Spleen (tissue), 11 donors: Measurements from ENCODE around the gene BOD1L1. TPM values are rescaled to one million over a fixed set of nuclear protein-coding genes. Genes with fewer than 3 reads are reported as not detected.
A peak's percentile ranks its signal among the peaks of the same experiment; 100 is the strongest.

Experiments used
- DNase-seq: peaks from one replicate; pipeline ENCODE4 v3.0.0-alpha.2; 2020
- H3K27ac ChIP-seq, 8 donors: fragments of 200-600 bp; sonication (generic) in 7 of 8; 1 replicate in 4 of 8; 2 replicates in 4 of 8; pipeline versions ENCODE4 v1.5.0 to v1.8.0; 2016 to 2021; ENCODE audit warnings: inconsistent platforms in 4 of 8, mild to moderate bottlenecking in 4 of 8, moderate library complexity in 1 of 8
- H3K27me3 ChIP-seq, 7 donors: fragments of 200-600 bp; sonication (generic) in 6 of 7; replicated peaks in 1 of 7; 1 replicate in 4 of 7; 2 replicates in 3 of 7; pipeline versions ENCODE4 v1.5.0 to v1.8.0; 2016 to 2021; ENCODE audit warnings: inconsistent platforms in 3 of 7, mild to moderate bottlenecking in 1 of 7
- H3K36me3 ChIP-seq, 6 donors: fragments of 200-600 bp; sonication (generic) in 5 of 6; 1 replicate in 4 of 6; 2 replicates in 2 of 6; pipeline versions ENCODE4 v1.5.0 to v1.8.0; 2016 to 2021; ENCODE audit warnings: inconsistent platforms in 2 of 6
- H3K4me1 ChIP-seq, 6 donors: fragments of 200-600 bp; sonication (generic) in 5 of 6; 1 replicate in 3 of 6; 2 replicates in 3 of 6; pipeline versions ENCODE4 v1.5.0 to v1.8.0; 2016 to 2021; ENCODE audit warnings: inconsistent platforms in 3 of 6
- H3K4me3 ChIP-seq, 8 donors: fragments of 200-600 bp; sonication (generic) in 7 of 8; 1 replicate in 4 of 8; 2 replicates in 4 of 8; pipeline versions ENCODE4 v1.5.0 to v1.8.0; 2016 to 2021; ENCODE audit warnings: inconsistent platforms in 4 of 8, mild to moderate bottlenecking in 4 of 8, moderate library complexity in 2 of 8
- H3K9me3 ChIP-seq, 8 donors: fragments of 200-600 bp; sonication (generic) in 7 of 8; 1 replicate in 4 of 8; 2 replicates in 4 of 8; pipeline versions ENCODE4 v1.5.0 to v1.8.0; 2016 to 2021; ENCODE audit warnings: inconsistent platforms in 4 of 8
- POLR2A ChIP-seq, 3 donors: fragments of 450-650 bp; IDR thresholded peaks; one replicate each; pipeline ENCODE4 v1.5.1; 2017; ENCODE audit warnings: antibody characterized with exemption in 3 of 3, mild to moderate bottlenecking in 1 of 3
- POLR2AphosphoS5 ChIP-seq, 3 donors: sonication (generic); formaldehyde crosslinking; IDR thresholded peaks; one replicate each; pipeline ENCODE4 v1.5.1; 2017; ENCODE audit warnings: antibody characterized with exemption in 3 of 3
- WGBS, 5 donors: extraction: QIAGEN DNeasy Blood & Tissue Kit in 3 of 5; methylation state at CpG; one replicate each; pipeline versions ENCODE4 v1.1.5 to v1.1.7; 2013 to 2018; 5-methylcytosine and 5-hydroxymethylcytosine counted together
- intact Hi-C: fragments of 100-400 bp; cut with DNase I; formaldehyde crosslinking; loops from one replicate; pipeline ENCODE4 v1.15.0; 2023; ENCODE audit warnings: low total_unique reads
- polyA plus RNA-seq, 3 donors: library from polyadenylated mRNA; stranded (reverse); fragments of 200-250 nt; gene quantifications; one replicate each; pipeline ENCODE4 v1.2.1, GENCODE V29; 2013
- total RNA-seq, 7 donors: library from RNA; depleted of rRNA in 3 of 7; stranded (reverse); fragments of >200 nt in 3 of 7; fragmentation: NEBNext Ultra II Directional in 4 of 7; extraction: Animal tissue kit (Norgen Biotek cat#: 25700) in 4 of 7; gene quantifications; one replicate each; pipeline versions ENCODE4 v1.1.0 to v1.2.1, GENCODE V29; 2016 to 2021
- TF ChIP-seq, protein P1 (sequence below), 11 experiments: fragments of 200-600 bp in 7 of 11; fragments of 450-650 bp in 4 of 11; sonication (generic) in 4 of 11; IDR thresholded peaks in 8 of 11; conservative IDR thresholded peaks in 3 of 11; 1 replicate in 7 of 11; 2 replicates in 4 of 11; pipeline versions ENCODE4 v1.4.0 to v1.8.0; 2016 to 2021; ENCODE audit warnings: antibody characterized with exemption in 11 of 11, inconsistent platforms in 4 of 11, mild to moderate bottlenecking in 1 of 11
- donor health status: healthy with polysubstance abuse.
- donor health status: DM: no; HTN: no; CAD: no; lungs with moderate emphysema.
- donor health status: DM: no; HTN: no; CAD: no.
- donor health status: Bipolar disorder and iron deficiency.
- donor health status: healthy.
- donor health status: DM: no; HTN: no; CAD: no.
- donor health status: DM: yes; HTN: yes; CAD: no.

BOD1L1 gene
- total and polyA plus RNA-seq, 10 donors, result 16.2 to 83.3 (median 69.4) TPM

- intact Hi-C loops, result no loop called here
- H3K4me3 ChIP-seq, result no peak overlapping the region
- peaks cover 4 to 31% (median 16%) of the 10 kb centered on the region in 6 donors for H3K4me1 ChIP-seq
- peaks cover 0 to 100% (median 70%) of the 10 kb centered on the region in 6 donors for H3K36me3 ChIP-seq
- no peak for DNase-seq
- H3K27ac ChIP-seq, result peak overlapping the region in 1 of 8 donors; percentile 82
- no peaks in the 10 kb centered on the region for H3K27me3 ChIP-seq
- no peaks in the 10 kb centered on the region for H3K9me3 ChIP-seq
- TF ChIP-seq, protein P1, sequence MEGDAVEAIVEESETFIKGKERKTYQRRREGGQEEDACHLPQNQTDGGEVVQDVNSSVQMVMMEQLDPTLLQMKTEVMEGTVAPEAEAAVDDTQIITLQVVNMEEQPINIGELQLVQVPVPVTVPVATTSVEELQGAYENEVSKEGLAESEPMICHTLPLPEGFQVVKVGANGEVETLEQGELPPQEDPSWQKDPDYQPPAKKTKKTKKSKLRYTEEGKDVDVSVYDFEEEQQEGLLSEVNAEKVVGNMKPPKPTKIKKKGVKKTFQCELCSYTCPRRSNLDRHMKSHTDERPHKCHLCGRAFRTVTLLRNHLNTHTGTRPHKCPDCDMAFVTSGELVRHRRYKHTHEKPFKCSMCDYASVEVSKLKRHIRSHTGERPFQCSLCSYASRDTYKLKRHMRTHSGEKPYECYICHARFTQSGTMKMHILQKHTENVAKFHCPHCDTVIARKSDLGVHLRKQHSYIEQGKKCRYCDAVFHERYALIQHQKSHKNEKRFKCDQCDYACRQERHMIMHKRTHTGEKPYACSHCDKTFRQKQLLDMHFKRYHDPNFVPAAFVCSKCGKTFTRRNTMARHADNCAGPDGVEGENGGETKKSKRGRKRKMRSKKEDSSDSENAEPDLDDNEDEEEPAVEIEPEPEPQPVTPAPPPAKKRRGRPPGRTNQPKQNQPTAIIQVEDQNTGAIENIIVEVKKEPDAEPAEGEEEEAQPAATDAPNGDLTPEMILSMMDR (IDR thresholded peaks at IDR 0.05 in 8 of 11, conservative IDR thresholded peaks at IDR 0.05 in 3 of 11), result no peak
- no peak for TF ChIP-seq POLR2AphosphoS5 (IDR thresholded peaks at IDR 0.05)
- TF ChIP-seq POLR2A (IDR thresholded peaks at IDR 0.05), result no peak
- 84 to 94% (median 88%) methylated on average over 5 of the region's 5 CpGs for WGBS, 5 donors
These were observed 28.4 kb downstream of the BOD1L1 start for GRCh38 chr4:13599159-13599558.

DNA sequence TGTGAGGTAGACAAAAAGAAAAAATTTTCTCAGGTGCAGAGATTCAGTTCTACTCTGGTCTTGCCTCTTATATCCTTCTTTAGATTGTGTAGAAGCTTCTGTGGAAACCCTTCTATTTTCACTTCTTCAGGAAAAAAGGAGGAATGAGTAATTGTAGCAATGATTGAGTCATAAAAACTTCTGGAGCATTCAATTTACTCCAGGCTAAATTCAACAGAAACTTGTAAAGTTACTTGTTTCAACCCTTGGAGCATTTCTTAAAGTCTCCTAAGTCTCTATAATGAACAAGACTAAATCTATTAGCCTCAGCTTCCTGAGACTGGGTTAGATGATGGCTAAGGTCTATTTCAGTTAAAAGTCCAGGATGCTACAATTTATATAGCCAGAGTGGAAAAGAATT is 29.9 kb downstream of the BOD1L1 start:
- intact Hi-C loops, result no loop called here
- no peak overlapping the region for H3K27ac ChIP-seq
- H3K4me3 ChIP-seq, result no peak overlapping the region
- DNase-seq, result no peak
- peaks cover 4 to 29% (median 16%) of the 10 kb centered on the region in 6 donors for H3K4me1 ChIP-seq
- no peak for TF ChIP-seq POLR2A (IDR thresholded peaks at IDR 0.05)
- no peak for TF ChIP-seq POLR2AphosphoS5 (IDR thresholded peaks at IDR 0.05)
- TF ChIP-seq, protein P1 (IDR thresholded peaks at IDR 0.05 in 8 of 11, conservative IDR thresholded peaks at IDR 0.05 in 3 of 11), result no peak
- no peaks in the 10 kb centered on the region for H3K27me3 ChIP-seq
- peaks cover 0 to 100% (median 71%) of the 10 kb centered on the region in 6 donors for H3K36me3 ChIP-seq
- H3K9me3 ChIP-seq, result no peaks in the 10 kb centered on the region

DNA sequence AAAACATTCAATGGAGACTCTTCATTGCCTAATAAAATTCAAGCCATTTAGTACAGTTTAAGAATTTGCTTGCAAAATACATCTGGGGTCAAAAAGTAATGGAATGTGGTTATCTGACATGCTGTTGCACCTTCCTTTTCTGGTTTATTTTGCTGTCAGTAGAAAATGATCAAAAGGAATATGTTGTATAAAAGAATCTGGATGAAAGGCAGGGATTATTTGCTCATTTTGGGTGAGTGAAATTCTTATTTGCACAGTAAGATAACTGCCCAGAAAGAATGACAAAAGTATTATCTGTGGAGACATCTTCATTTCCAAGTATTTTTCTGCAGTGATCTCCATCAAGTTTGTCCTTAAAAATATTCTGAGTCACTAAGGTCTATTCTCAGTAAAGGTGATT is 30.4 kb downstream of the BOD1L1 start:
- H3K27ac ChIP-seq, result no peak overlapping the region
- peaks cover 0 to 100% (median 72%) of the 10 kb centered on the region in 6 donors for H3K36me3 ChIP-seq
- H3K4me1 ChIP-seq, result peaks cover 2 to 25% (median 15%) of the 10 kb centered on the region in 6 donors
- TF ChIP-seq POLR2AphosphoS5 (IDR thresholded peaks at IDR 0.05) (no peak), POLR2A (IDR thresholded peaks at IDR 0.05) (no peak)
- TF ChIP-seq, protein P1 (IDR thresholded peaks at IDR 0.05 in 8 of 11, conservative IDR thresholded peaks at IDR 0.05 in 3 of 11), result no peak
- H3K9me3 ChIP-seq, result no peaks in the 10 kb centered on the region
- intact Hi-C loops, result no loop called here
- no peaks in the 10 kb centered on the region for H3K27me3 ChIP-seq
- no peak for DNase-seq
- H3K4me3 ChIP-seq, result no peak overlapping the region

DNA sequence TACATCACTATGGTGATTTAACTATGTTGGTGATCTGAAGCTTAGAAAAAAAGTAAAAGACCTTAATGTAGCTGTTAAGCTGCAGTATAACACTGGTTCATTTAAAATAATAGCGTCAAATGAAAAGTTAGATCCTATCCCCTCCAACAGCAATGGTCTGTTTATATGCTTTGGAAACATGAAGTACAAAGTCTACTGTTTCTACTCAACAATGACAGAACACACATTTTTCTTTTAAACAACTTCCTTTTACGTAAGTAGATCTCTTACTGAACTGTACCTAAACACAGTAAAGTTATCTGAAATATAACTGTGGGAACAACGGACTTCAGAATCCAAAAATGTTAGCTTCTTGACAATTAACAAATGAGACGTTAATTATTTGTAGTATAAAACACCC is 35.3 kb downstream of the BOD1L1 start:
- H3K36me3 ChIP-seq, result peaks cover 2 to 100% (median 91%) of the 10 kb centered on the region in 6 donors
- TF ChIP-seq POLR2AphosphoS5 (IDR thresholded peaks at IDR 0.05) (no peak), POLR2A (IDR thresholded peaks at IDR 0.05) (no peak)
- TF ChIP-seq, protein P1 (IDR thresholded peaks at IDR 0.05 in 8 of 11, conservative IDR thresholded peaks at IDR 0.05 in 3 of 11), result no peak
- H3K4me1 ChIP-seq, result no peaks in the 10 kb centered on the region
- no peaks in the 10 kb centered on the region for H3K9me3 ChIP-seq
- intact Hi-C loops, result no loop called here
- H3K27ac ChIP-seq, result no peak overlapping the region
- no peak overlapping the region for H3K4me3 ChIP-seq
- H3K27me3 ChIP-seq, result no peaks in the 10 kb centered on the region
- WGBS, 5 donors, result 91 to 96% (median 95%) methylated on average over 4 of the region's 4 CpGs
- DNase-seq, result no peak
